GM18511 (cell line): ENCODE results near the gene PCSK2.

Experiments used
- ATAC-seq: cut with Tn5 transposase; IDR thresholded peaks from one replicate; pipeline ENCODE4 v1.9.1; 2021; ENCODE audit warnings: mild to moderate bottlenecking, moderate library complexity; ENCODE audit not compliant: unreplicated experiment

PCSK2 gene

GRCh38 chr20:17327185-17328148, 100.6 kb downstream of the PCSK2 start:
- ATAC-seq, result no peak

GRCh38 chr20:17334932-17335331, 108.1 kb downstream of the PCSK2 start:
- no peak for ATAC-seq

GRCh38 chr20:17339000-17339399, 112.2 kb downstream of the PCSK2 start:
- ATAC-seq, result no peak

- ATAC-seq, result no peak
Observed at GRCh38 chr20:17343091-17343490, 116.3 kb downstream of the PCSK2 start.

- no peak for ATAC-seq
Observed at GRCh38 chr20:17343656-17344452, 117.0 kb downstream of the PCSK2 start.

- no peak for ATAC-seq
Observed at GRCh38 chr20:17344790-17345189, 118.0 kb downstream of the PCSK2 start.

- no peak for ATAC-seq
Observed at GRCh38 chr20:17345321-17345720, 118.5 kb downstream of the PCSK2 start.

- ATAC-seq, result no peak
Observed at GRCh38 chr20:17350321-17350720, 123.5 kb downstream of the PCSK2 start.

- ATAC-seq, result no peak
Observed at GRCh38 chr20:17357238-17357637, 130.4 kb downstream of the PCSK2 start.

GRCh38 chr20:17358854-17359253, 132.0 kb downstream of the PCSK2 start:
- no peak for ATAC-seq

- no peak for ATAC-seq
Observed at GRCh38 chr20:17364681-17365080, 137.8 kb downstream of the PCSK2 start.

- ATAC-seq, result no peak
Observed at GRCh38 chr20:17365831-17366230, 139.0 kb downstream of the PCSK2 start.

- ATAC-seq, result no peak
Observed at GRCh38 chr20:17369506-17369905, 142.7 kb downstream of the PCSK2 start.

- ATAC-seq, result no peak
Observed at GRCh38 chr20:17372806-17373440, 146.1 kb downstream of the PCSK2 start.

- ATAC-seq, result no peak
Observed at GRCh38 chr20:17374086-17374485, 147.2 kb downstream of the PCSK2 start.

GRCh38 chr20:17376031-17376430, 149.2 kb downstream of the PCSK2 start:
- ATAC-seq, result no peak

GRCh38 chr20:17377231-17377630, 150.4 kb downstream of the PCSK2 start:
- no peak for ATAC-seq

GRCh38 chr20:17379651-17380050, 152.8 kb downstream of the PCSK2 start:
- no peak for ATAC-seq

- no peak for ATAC-seq
Observed at GRCh38 chr20:17380801-17381200, 154.0 kb downstream of the PCSK2 start.

GRCh38 chr20:17381724-17382123, 154.9 kb downstream of the PCSK2 start:
- ATAC-seq, result no peak

- ATAC-seq, result no peak
Observed at GRCh38 chr20:17385798-17386197, 159.0 kb downstream of the PCSK2 start.
